Measurements from ENCODE around the gene PRR22.
A peak's percentile ranks its signal among the peaks of the same experiment; 100 is the strongest.

PRR22 gene

GRCh38 chr19:5825178-5825577 lies 40.6 kb upstream of the PRR22 start:
- Histone ChIP-seq H3K4me3 (ENCODE audit: low read length) (no peak overlapping the region), H3K4me2 (ENCODE audit: low read depth, low read length) (no peak overlapping the region), H3K9me3 (replicated peaks; ENCODE audit: insufficient read depth, low read length) (no peaks in the 10 kb centered on the region), H3K9ac (ENCODE audit: low read length) (no peak overlapping the region), H3K27ac (ENCODE audit: low read length) (no peak overlapping the region), H3F3A (ENCODE audit: insufficient read depth, low read length) (peaks cover 14% of the 10 kb centered on the region), H3K79me2 (ENCODE audit: low read length) (no peaks in the 10 kb centered on the region), H3K36me3 (replicated peaks; ENCODE audit: insufficient read depth, low read length) (no peaks in the 10 kb centered on the region), H2AFZ (ENCODE audit: low read length) (no peak overlapping the region), H3K4me1 (ENCODE audit: low read length) (peaks cover 15% of the 10 kb centered on the region), H3K27me3 (replicated peaks; ENCODE audit: insufficient read depth, low read length) (peaks cover 59% of the 10 kb centered on the region), H3K9me2 (replicated peaks; ENCODE audit: insufficient read depth, low read length) (no peaks in the 10 kb centered on the region), H4K20me1 (ENCODE audit: insufficient read depth, low read length) (no peaks in the 10 kb centered on the region)
- TF ChIP-seq EZH2 (optimal IDR thresholded peaks at IDR 0.05; ENCODE audit: low read depth, low read length) (no peak), EZH2phosphoT487 (IDR thresholded peaks at IDR 0.05; ENCODE audit: low read length) (no peak)
- TF ChIP-seq, protein P1, sequence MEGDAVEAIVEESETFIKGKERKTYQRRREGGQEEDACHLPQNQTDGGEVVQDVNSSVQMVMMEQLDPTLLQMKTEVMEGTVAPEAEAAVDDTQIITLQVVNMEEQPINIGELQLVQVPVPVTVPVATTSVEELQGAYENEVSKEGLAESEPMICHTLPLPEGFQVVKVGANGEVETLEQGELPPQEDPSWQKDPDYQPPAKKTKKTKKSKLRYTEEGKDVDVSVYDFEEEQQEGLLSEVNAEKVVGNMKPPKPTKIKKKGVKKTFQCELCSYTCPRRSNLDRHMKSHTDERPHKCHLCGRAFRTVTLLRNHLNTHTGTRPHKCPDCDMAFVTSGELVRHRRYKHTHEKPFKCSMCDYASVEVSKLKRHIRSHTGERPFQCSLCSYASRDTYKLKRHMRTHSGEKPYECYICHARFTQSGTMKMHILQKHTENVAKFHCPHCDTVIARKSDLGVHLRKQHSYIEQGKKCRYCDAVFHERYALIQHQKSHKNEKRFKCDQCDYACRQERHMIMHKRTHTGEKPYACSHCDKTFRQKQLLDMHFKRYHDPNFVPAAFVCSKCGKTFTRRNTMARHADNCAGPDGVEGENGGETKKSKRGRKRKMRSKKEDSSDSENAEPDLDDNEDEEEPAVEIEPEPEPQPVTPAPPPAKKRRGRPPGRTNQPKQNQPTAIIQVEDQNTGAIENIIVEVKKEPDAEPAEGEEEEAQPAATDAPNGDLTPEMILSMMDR (IDR thresholded peaks at IDR 0.05; ENCODE audit: low read length), result no peak
- no peak for DNase-seq

DNA sequence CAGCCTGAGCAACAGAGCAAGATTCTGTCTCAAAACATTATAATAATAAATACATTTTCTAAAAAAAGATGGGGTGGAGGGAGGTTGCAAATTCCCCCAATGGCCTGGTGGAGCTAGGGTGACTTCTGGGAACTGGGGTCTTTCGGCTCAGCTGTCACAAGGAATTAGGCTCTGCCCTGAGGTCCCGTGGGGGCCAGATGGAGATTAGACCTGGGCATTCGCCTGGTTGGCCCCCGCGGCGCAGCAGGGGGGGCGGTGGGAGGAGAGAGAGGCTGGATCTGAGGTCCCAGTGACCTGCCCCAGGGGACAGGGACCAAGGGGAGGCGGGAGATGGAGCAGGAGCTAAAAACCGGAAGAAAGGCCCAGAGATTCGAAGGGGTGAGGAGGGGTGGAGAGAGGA lies 40.2 kb upstream of the PRR22 start:
- Histone ChIP-seq H2AFZ (ENCODE audit: low read length) (no peak overlapping the region), H3K79me2 (ENCODE audit: low read length) (no peaks in the 10 kb centered on the region), H3K9me2 (replicated peaks; ENCODE audit: insufficient read depth, low read length) (no peaks in the 10 kb centered on the region), H3F3A (ENCODE audit: insufficient read depth, low read length) (peaks cover 14% of the 10 kb centered on the region), H3K27me3 (replicated peaks; ENCODE audit: insufficient read depth, low read length) (peaks cover 55% of the 10 kb centered on the region), H3K4me1 (ENCODE audit: low read length) (peaks cover 15% of the 10 kb centered on the region), H3K4me2 (ENCODE audit: low read depth, low read length) (no peak overlapping the region), H3K9ac (ENCODE audit: low read length) (no peak overlapping the region), H3K9me3 (replicated peaks; ENCODE audit: insufficient read depth, low read length) (no peaks in the 10 kb centered on the region), H4K20me1 (ENCODE audit: insufficient read depth, low read length) (no peaks in the 10 kb centered on the region), H3K36me3 (replicated peaks; ENCODE audit: insufficient read depth, low read length) (no peaks in the 10 kb centered on the region), H3K4me3 (ENCODE audit: low read length) (no peak overlapping the region), H3K27ac (ENCODE audit: low read length) (no peak overlapping the region)
- no peak for DNase-seq
- TF ChIP-seq, protein P1 (IDR thresholded peaks at IDR 0.05; ENCODE audit: low read length), result no peak
- TF ChIP-seq EZH2 (optimal IDR thresholded peaks at IDR 0.05; ENCODE audit: low read depth, low read length) (no peak), EZH2phosphoT487 (IDR thresholded peaks at IDR 0.05; ENCODE audit: low read length) (no peak)

- H3K9ac ChIP-seq (ENCODE audit: low read length), result no peak overlapping the region
- no peak overlapping the region for H3K4me2 ChIP-seq (ENCODE audit: low read depth, low read length)
- no peak overlapping the region for H2AFZ ChIP-seq (ENCODE audit: low read length)
- no peaks in the 10 kb centered on the region for H4K20me1 ChIP-seq (ENCODE audit: insufficient read depth, low read length)
- H3F3A ChIP-seq (ENCODE audit: insufficient read depth, low read length), result peaks cover 14% of the 10 kb centered on the region
- H3K4me3 ChIP-seq (ENCODE audit: low read length), result no peak overlapping the region
- H3K79me2 ChIP-seq (ENCODE audit: low read length), result no peaks in the 10 kb centered on the region
- H3K9me3 ChIP-seq (replicated peaks; ENCODE audit: insufficient read depth, low read length), result no peaks in the 10 kb centered on the region
- no peak overlapping the region for H3K27ac ChIP-seq (ENCODE audit: low read length)
- H3K4me1 ChIP-seq (ENCODE audit: low read length), result peaks cover 15% of the 10 kb centered on the region
- peaks cover 44% of the 10 kb centered on the region for H3K27me3 ChIP-seq (replicated peaks; ENCODE audit: insufficient read depth, low read length)
- TF ChIP-seq EZH2 (optimal IDR thresholded peaks at IDR 0.05; ENCODE audit: low read depth, low read length), result no peak
- TF ChIP-seq, protein P1 (IDR thresholded peaks at IDR 0.05; ENCODE audit: low read length), result peak; percentile 32
- no peaks in the 10 kb centered on the region for H3K36me3 ChIP-seq (replicated peaks; ENCODE audit: insufficient read depth, low read length)
- DNase-seq, result no peak
- H3K9me2 ChIP-seq (replicated peaks; ENCODE audit: insufficient read depth, low read length), result no peaks in the 10 kb centered on the region
These were observed 39.2 kb upstream of the PRR22 start for GRCh38 chr19:5823579-5824281.
